MG63 (cell line): Measurements from ENCODE around the gene GABRB1. TPM values are rescaled to one million over a fixed set of nuclear protein-coding genes. Genes with fewer than 3 reads are reported as not detected.

Source experiments
- DNase-seq: peaks from one replicate; pipeline ENCODE4 v3.0.0-alpha.2; 2020
- H3K27me3 ChIP-seq: fragments of 250-450 bp; sonication (Bioruptor Pico); 2 replicates; pipeline ENCODE4 v1.5.1; 2020; ENCODE audit warnings: mild to moderate bottlenecking, moderate library complexity
- H3K36me3 ChIP-seq: fragments of 250-450 bp; sonication (Bioruptor Pico); 2 replicates; pipeline ENCODE4 v1.5.1; 2020; ENCODE audit warnings: mild to moderate bottlenecking, moderate library complexity
- H3K4me3 ChIP-seq: fragments of 250-450 bp; sonication (Bioruptor Pico); 2 replicates; pipeline ENCODE4 v1.5.1; 2020; ENCODE audit warnings: mild to moderate bottlenecking, moderate library complexity
- H3K9me3 ChIP-seq: fragments of 250-450 bp; sonication (Bioruptor Pico); 2 replicates; pipeline ENCODE4 v1.5.1; 2020; ENCODE audit warnings: mild to moderate bottlenecking, moderate library complexity
- total RNA-seq: library from RNA; depleted of rRNA; stranded (reverse); fragments of >200 nt; shearing (Covaris generic); gene quantifications from 2 replicates; pipeline ENCODE4 v1.2.3, GENCODE V29; 2014; ENCODE audit warnings: low replicate concordance; rRNA removed

The GABRB1 gene
- total RNA-seq, 1 experiment from 2014 or later: 0.59 TPM

DNA sequence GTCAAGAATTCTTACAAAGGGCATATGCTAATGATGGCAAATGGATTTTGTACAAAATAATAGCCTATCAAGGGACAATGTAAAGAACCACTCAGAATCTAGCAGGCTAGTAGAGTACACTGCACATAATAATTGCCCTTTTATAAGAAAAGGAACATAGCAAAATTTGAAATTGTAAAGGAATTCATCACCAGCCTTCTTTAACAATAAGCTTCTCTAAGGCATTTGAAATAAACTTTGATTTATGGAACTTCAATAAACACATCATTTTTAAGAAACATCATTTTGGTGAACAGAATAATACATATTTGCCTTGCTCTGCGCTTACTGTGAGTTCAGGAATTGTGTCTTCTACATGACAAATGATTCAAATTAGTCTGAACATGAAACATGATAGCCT lies 444.0 kb downstream of the GABRB1 start:
- Histone ChIP-seq H3K36me3 (no peaks in the 10 kb centered on the region), H3K4me3 (no peak overlapping the region), H3K27me3 (no peaks in the 10 kb centered on the region), H3K9me3 (no peaks in the 10 kb centered on the region)
- no peak for DNase-seq

Other genes with a start within 250 kb of the GABRB1 start
- not detected in 2 replicates for gene COX7B2, start 122.3 kb upstream of the GABRB1 start, total RNA-seq
- gene GABRA4, start 38.0 kb upstream of the GABRB1 start, total RNA-seq: not detected in 2 replicates